Panc1 (cell line): ENCODE measurements around the gene C20orf204. TPM values are rescaled to one million over a fixed set of nuclear protein-coding genes. Genes with fewer than 3 reads are reported as not detected.

Experiments
- ATAC-seq: fragments of 200-7000 bp; cut with Tn5 transposase; 2 replicates; pipeline ENCODE4 v1.9.1; 2020; ENCODE audit warnings: mild to moderate bottlenecking, moderate library complexity
- BruUV-seq: library from RNA; stranded (reverse); fragments of 400-500 nt; replicated peaks from 2 replicates; lab custom pipeline; 2021; lab: Mats Ljungman, UMichigan
- CTCF ChIA-PET: fragments of 300-600 bp; sonication (Branson Sonifier 250); formaldehyde crosslinking; loops from one replicate; lab custom pipeline; 2022; ENCODE audit warnings: antibody characterized with exemption; lab: Charles Lee
- POLR2A ChIA-PET: fragments of 300-600 bp; sonication (Branson Sonifier 250); formaldehyde crosslinking; loops from one replicate; lab custom pipeline; 2022; ENCODE audit warnings: antibody characterized with exemption; lab: Charles Lee
- DNase-seq: peaks from one replicate; pipeline ENCODE4 v3.0.0-alpha.2; 2010; ENCODE audit warnings: low read depth, low spot score
- H3K27ac ChIP-seq: 2 replicates; pipeline ENCODE4 v1.5.1; 2011; ENCODE audit warnings: mild to moderate bottlenecking, low read length, inconsistent platforms
- H3K27me3 ChIP-seq: fragments of 200-500 bp; sonication (Bioruptor generic); 2 replicates; pipeline ENCODE4 v1.6.0; 2014; ENCODE audit warnings: low read length, inconsistent platforms; ENCODE audit not compliant: control insufficient read depth, insufficient read depth
- H3K36me3 ChIP-seq: fragments of 200-500 bp; sonication (Bioruptor generic); 2 replicates; pipeline ENCODE4 v1.5.1; 2014; ENCODE audit warnings: inconsistent platforms, mild to moderate bottlenecking, low read length, moderate library complexity; ENCODE audit not compliant: control insufficient read depth, insufficient read depth
- H3K4me1 ChIP-seq: 2 replicates; pipeline ENCODE4 v1.5.1; 2011; ENCODE audit warnings: inconsistent platforms, mild to moderate bottlenecking, low read length, moderate library complexity; ENCODE audit not compliant: control insufficient read depth, insufficient read depth
- H3K4me3 ChIP-seq, 2 experiments: 2 replicates each; pipeline ENCODE4 v1.5.1; 2011 to 2012; ENCODE audit warnings: low read depth in 2 of 2, low read length in 2 of 2, mild to moderate bottlenecking in 2 of 2, inconsistent platforms in 1 of 2, moderate library complexity in 1 of 2
- H3K9me3 ChIP-seq: fragments of 200-500 bp; sonication (Bioruptor generic); 2 replicates; pipeline ENCODE4 v1.5.1; 2014; ENCODE audit warnings: low read depth, mild to moderate bottlenecking, inconsistent platforms, low read length, moderate library complexity; ENCODE audit not compliant: control insufficient read depth, insufficient read depth
- CTCF ChIP-seq: fragments of 450-650 bp; IDR thresholded peaks from 2 replicates; pipeline ENCODE4 v1.5.1; 2017; ENCODE audit warnings: mild to moderate bottlenecking
- POLR2AphosphoS5 ChIP-seq: IDR thresholded peaks from 2 replicates; pipeline ENCODE4 v1.6.1; 2012; ENCODE audit warnings: mild to moderate bottlenecking, low read depth, low read length, moderate library complexity
- REST ChIP-seq, 2 experiments: IDR thresholded peaks; 2 replicates each; pipeline ENCODE4 v1.6.1; 2011 to 2012; ENCODE audit warnings: low read depth in 2 of 2, control low read depth in 1 of 2, low read length in 1 of 2, mild to moderate bottlenecking in 1 of 2, moderate library complexity in 1 of 2; ENCODE audit not compliant: insufficient read depth in 1 of 2
- SIN3A ChIP-seq: IDR thresholded peaks from 2 replicates; pipeline ENCODE4 v1.6.1; 2012; ENCODE audit warnings: low read depth, mild to moderate bottlenecking, low read length, moderate library complexity, borderline replicate concordance; ENCODE audit not compliant: insufficient read depth
- TCF7L2 ChIP-seq: IDR thresholded peaks from 2 replicates; pipeline ENCODE4 v1.6.1; 2011; ENCODE audit warnings: mild to moderate bottlenecking, low read depth, low read length, inconsistent platforms
- in situ Hi-C: cut with HindIII; loops from 2 replicates; pipeline ENCODE4 v1.10.0; 2016; ENCODE audit warnings: low sequenced_read_pairs, low pct_unique_long_range_greater_than_20kb
- intact Hi-C: fragments of 100-400 bp; cut with micrococcal nuclease; formaldehyde crosslinking; loops from one replicate; pipeline ENCODE4 v1.10.0; 2022; ENCODE audit not compliant: unreplicated experiment
- total RNA-seq: library from RNA; stranded (reverse); gene quantifications from one replicate; pipeline ENCODE4 v1.2.1, GENCODE V29; 2021; ENCODE audit not compliant: unreplicated experiment

C20orf204 gene
- total RNA-seq, 1 experiment from 2014 or later = 1.9 TPM

GRCh38 chr20:64005394-64005793, 30.6 kb upstream of the C20orf204 start:
- Histone ChIP-seq H3K27ac (no peak overlapping the region), H3K27me3 (no peaks in the 10 kb centered on the region), H3K36me3 (peaks cover 5% of the 10 kb centered on the region), H3K9me3 (no peaks in the 10 kb centered on the region), H3K4me3 (no peak overlapping the region), H3K4me1 (no peaks in the 10 kb centered on the region)
- CTCF ChIA-PET = no interaction called here
- intact Hi-C loops (no loop called here), in situ Hi-C loops (no loop called here)
- DNase-seq (no peak), ATAC-seq (no peak)
- TF ChIP-seq TCF7L2 (no peak), POLR2AphosphoS5 (no peak), CTCF (no peak), REST (IDR thresholded peaks at IDR 0.05; ENCODE audit: insufficient read depth in 1 of 2, low read depth in 2 of 2, low read length in 1 of 2) (no peak), SIN3A (no peak)
- POLR2A ChIA-PET = no interaction called here
- no TSS peak for BruUV-seq

- Histone ChIP-seq H3K27me3 (no peaks in the 10 kb centered on the region), H3K4me1 (no peaks in the 10 kb centered on the region), H3K36me3 (peaks cover 15% of the 10 kb centered on the region), H3K9me3 (no peaks in the 10 kb centered on the region), H3K4me3 (no peak overlapping the region), H3K27ac (no peak overlapping the region)
- ATAC-seq (no peak), DNase-seq (no peak)
- no peak for TF ChIP-seq REST (IDR thresholded peaks at IDR 0.05; ENCODE audit: insufficient read depth in 1 of 2, low read depth in 2 of 2, low read length in 1 of 2)
- no peak for TF ChIP-seq CTCF
- TF ChIP-seq TCF7L2 = no peak
- TF ChIP-seq SIN3A = no peak
- no peak for TF ChIP-seq POLR2AphosphoS5
- in situ Hi-C loops (no loop called here), intact Hi-C loops (no loop called here)
- POLR2A ChIA-PET = no interaction called here
- no TSS peak for BruUV-seq
- CTCF ChIA-PET = no interaction called here
Observed at GRCh38 chr20:64006490-64006889, 29.5 kb upstream of the C20orf204 start.
